Glutamatergic neuron (in vitro differentiated cells): ENCODE results near the gene NRXN3. TPM values are rescaled to one million over a fixed set of nuclear protein-coding genes. Genes with fewer than 3 reads are reported as not detected.

Experiments
- DNase-seq: peaks from one replicate; pipeline ENCODE4 v3.0.0; 2022
- H3K27ac Mint-ChIP-seq: one replicate; pipeline ENCODE4 v1.8.0; 2020; ENCODE audit warnings: mild to moderate bottlenecking, mixed read lengths, inconsistent platforms; ENCODE audit not compliant: unreplicated experiment
- H3K27me3 Mint-ChIP-seq: one replicate; pipeline ENCODE4 v1.8.0; 2020; ENCODE audit warnings: mild to moderate bottlenecking, moderate library complexity, mixed read lengths, inconsistent platforms; ENCODE audit not compliant: unreplicated experiment
- H3K36me3 Mint-ChIP-seq: one replicate; pipeline ENCODE4 v1.8.0; 2020; ENCODE audit warnings: mild to moderate bottlenecking, mixed read lengths, inconsistent platforms; ENCODE audit not compliant: unreplicated experiment
- H3K4me1 Mint-ChIP-seq: one replicate; pipeline ENCODE4 v1.8.0; 2020; ENCODE audit warnings: mild to moderate bottlenecking, low read depth, mixed read lengths, inconsistent platforms; ENCODE audit not compliant: unreplicated experiment
- H3K4me3 Mint-ChIP-seq: one replicate; pipeline ENCODE4 v1.8.0; 2020; ENCODE audit warnings: mild to moderate bottlenecking, mixed read lengths, inconsistent platforms; ENCODE audit not compliant: unreplicated experiment
- H3K9me3 Mint-ChIP-seq: one replicate; pipeline ENCODE4 v1.8.0; 2020; ENCODE audit warnings: mild to moderate bottlenecking, moderate library complexity, mixed read lengths, inconsistent platforms; ENCODE audit not compliant: unreplicated experiment
- total RNA-seq: library from RNA; stranded (reverse); fragmentation: NEBNext Ultra II Directional; extraction: Animal tissue kit (Norgen Biotek cat#: 25700); gene quantifications from one replicate; pipeline ENCODE4 v1.2.1, GENCODE V29; 2021; ENCODE audit not compliant: unreplicated experiment
- TF ChIP-seq, protein P1 (sequence below): fragments of 200-600 bp; sonication (generic); IDR thresholded peaks from one replicate; pipeline ENCODE4 v1.5.0; 2021; ENCODE audit not compliant: partially characterized antibody, unreplicated experiment

The NRXN3 gene
- total RNA-seq, 1 donor from 2014 or later = 1.2 TPM

DNA sequence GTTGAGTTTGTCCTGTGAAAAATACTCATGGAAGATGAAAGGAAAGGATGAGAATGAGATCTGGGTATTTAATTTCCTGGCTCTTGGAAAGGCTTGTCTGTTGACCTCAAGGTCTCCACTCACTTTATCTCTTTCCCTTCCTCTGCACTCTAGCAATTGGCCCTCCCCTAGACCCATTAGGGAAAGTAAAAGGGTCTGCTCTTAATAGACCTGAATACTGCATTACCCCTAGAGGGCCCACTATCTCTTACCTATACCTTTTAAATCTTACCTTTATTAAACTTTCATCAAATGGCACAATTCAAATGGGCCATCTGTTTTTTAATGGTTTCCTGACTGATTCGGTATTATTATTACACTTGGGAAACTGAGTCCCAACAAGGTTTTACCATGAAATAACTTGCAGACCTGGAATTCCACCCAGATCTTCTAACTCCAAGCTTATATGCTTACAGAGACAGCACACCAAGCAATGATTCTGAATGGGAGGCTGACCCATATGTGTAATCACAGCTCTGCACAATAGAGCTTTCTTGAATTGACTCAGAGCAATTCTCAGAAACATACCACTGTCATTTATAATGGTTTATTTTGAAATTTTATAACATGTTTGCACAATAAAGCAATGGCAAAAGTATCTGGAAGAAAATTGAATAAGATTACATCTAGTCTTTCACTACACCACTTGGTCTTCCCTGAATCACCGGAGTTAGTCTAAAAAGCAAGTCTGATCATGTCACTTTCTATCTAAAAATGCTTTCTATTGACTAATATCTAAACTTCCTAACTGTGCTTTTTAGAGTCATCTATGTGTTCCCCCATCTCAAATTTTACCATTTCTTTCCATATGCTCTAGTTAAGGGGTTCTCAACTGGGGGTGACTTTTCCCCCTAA lies 618.5 kb downstream of the NRXN3 start:
- H3K27me3 Mint-ChIP-seq = no peaks in the 10 kb centered on the region
- TF ChIP-seq, protein P1, sequence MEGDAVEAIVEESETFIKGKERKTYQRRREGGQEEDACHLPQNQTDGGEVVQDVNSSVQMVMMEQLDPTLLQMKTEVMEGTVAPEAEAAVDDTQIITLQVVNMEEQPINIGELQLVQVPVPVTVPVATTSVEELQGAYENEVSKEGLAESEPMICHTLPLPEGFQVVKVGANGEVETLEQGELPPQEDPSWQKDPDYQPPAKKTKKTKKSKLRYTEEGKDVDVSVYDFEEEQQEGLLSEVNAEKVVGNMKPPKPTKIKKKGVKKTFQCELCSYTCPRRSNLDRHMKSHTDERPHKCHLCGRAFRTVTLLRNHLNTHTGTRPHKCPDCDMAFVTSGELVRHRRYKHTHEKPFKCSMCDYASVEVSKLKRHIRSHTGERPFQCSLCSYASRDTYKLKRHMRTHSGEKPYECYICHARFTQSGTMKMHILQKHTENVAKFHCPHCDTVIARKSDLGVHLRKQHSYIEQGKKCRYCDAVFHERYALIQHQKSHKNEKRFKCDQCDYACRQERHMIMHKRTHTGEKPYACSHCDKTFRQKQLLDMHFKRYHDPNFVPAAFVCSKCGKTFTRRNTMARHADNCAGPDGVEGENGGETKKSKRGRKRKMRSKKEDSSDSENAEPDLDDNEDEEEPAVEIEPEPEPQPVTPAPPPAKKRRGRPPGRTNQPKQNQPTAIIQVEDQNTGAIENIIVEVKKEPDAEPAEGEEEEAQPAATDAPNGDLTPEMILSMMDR = no peak

DNA sequence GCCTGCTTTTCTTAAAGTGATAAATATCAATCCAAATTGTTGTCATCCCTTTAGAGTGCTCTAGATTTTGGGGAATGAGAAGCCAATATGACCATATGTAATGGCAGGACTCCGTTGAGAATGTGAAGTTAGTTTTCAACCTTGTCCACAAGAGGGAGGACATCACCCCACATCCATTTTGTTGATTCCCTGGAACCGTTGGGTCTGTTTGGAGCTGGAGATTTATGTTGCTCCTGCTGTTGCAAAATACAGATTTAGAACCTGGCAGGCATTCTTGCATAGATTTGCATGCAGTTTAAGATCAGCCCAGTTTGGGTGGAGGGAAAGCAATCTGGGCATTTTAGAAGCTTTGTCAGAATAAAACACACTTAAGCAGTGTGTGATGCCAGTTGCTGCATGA lies 620.1 kb downstream of the NRXN3 start:
- Mint-ChIP-seq H3K36me3 (no peaks in the 10 kb centered on the region), H3K9me3 (no peaks in the 10 kb centered on the region), H3K4me1 (no peaks in the 10 kb centered on the region), H3K4me3 (no peak overlapping the region), H3K27me3 (no peaks in the 10 kb centered on the region), H3K27ac (no peak overlapping the region)
- TF ChIP-seq, protein P1 = peak; percentile 38
- no peak for DNase-seq

More for the DNA sequence above, 618.5 kb downstream of the NRXN3 start:
- Mint-ChIP-seq H3K4me3 (no peak overlapping the region), H3K36me3 (no peaks in the 10 kb centered on the region), H3K27ac (no peak overlapping the region), H3K9me3 (peaks cover 2% of the 10 kb centered on the region), H3K4me1 (no peaks in the 10 kb centered on the region)
- no peak for DNase-seq

DNA sequence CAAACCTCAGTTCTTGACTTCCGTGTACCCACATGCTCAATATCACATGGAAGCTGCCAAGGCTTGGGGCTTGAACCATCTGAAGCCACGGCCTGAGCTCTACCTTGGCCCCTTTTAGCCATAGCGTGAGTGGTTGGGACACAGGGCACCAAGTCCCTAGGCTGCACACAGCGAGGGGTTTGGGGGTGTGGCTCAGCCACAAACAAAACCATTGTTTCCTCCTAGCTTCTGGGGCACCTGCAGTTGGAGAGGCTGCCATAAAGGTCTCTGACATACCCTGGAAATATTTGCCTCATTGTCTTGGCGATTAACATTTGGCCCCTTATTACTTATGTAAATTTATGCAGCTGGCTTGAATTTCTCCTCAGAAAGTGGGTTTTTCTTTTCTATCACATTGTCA lies 628.6 kb downstream of the NRXN3 start:
- TF ChIP-seq, protein P1 = no peak
- DNase-seq = no peak
- Mint-ChIP-seq H3K36me3 (peaks cover 6% of the 10 kb centered on the region), H3K27me3 (no peaks in the 10 kb centered on the region), H3K9me3 (peaks cover 1% of the 10 kb centered on the region), H3K4me3 (no peak overlapping the region), H3K27ac (no peak overlapping the region), H3K4me1 (peaks cover 7% of the 10 kb centered on the region)

DNA sequence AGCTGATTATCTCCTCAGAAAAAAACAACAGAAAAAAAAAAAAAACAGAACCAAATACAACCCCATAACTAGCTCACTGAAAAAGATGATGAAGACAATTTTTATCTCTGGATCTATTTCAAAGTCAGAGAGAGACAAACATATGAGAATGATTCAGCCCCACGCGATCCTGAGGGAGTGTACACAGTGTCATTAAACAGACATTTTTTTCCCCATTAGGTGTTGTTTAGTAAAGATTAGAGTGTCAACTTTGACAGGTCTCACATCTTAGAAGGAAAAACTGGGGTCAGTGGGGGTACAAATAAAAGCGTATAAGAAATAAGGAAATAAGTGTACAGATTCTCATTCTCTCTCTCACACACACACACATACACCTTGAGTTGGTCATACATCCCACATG lies 635.4 kb downstream of the NRXN3 start:
- H3K4me1 Mint-ChIP-seq = no peaks in the 10 kb centered on the region
- no peaks in the 10 kb centered on the region for H3K27me3 Mint-ChIP-seq
- no peak for DNase-seq
- peaks cover 1% of the 10 kb centered on the region for H3K9me3 Mint-ChIP-seq
- no peak overlapping the region for H3K27ac Mint-ChIP-seq
- H3K4me3 Mint-ChIP-seq = no peak overlapping the region
- H3K36me3 Mint-ChIP-seq = no peaks in the 10 kb centered on the region
- TF ChIP-seq, protein P1 = no peak

DNA sequence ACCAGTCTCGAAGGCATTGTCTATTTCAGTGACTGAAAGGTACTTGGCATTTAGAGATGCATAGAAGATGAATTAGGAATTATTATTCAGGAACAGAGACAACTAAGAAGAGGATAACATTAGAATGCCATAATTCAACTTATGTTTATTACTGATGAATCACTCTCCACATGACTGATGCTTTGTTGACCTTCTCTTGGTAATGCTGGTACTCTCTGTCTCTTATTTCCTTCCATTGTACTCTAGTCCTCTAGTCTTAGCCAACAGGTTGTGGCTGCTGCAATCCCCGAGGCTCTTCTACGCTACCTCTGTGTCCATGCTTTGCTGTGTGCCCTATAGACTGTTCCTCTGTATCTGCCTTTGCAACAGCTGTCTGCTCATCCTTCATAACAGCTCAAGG lies 652.9 kb downstream of the NRXN3 start:
- Mint-ChIP-seq H3K4me1 (no peaks in the 10 kb centered on the region), H3K27me3 (no peaks in the 10 kb centered on the region), H3K4me3 (no peak overlapping the region), H3K36me3 (no peaks in the 10 kb centered on the region), H3K9me3 (peaks cover 3% of the 10 kb centered on the region), H3K27ac (no peak overlapping the region)
- TF ChIP-seq, protein P1 = no peak
- DNase-seq = no peak
